GM12878 (cell line): ENCODE data around the gene SH2D3A. TPM values are rescaled to one million over a fixed set of nuclear protein-coding genes. Genes with fewer than 3 reads are reported as not detected.

Experiments
- ATF2 ChIP-seq: IDR thresholded peaks from 2 replicates; pipeline ENCODE4 v1.6.1; 2012; ENCODE audit warnings: low read length, inconsistent platforms
- BMI1 ChIP-seq: fragments of 450-650 bp; IDR thresholded peaks from 2 replicates; pipeline ENCODE4 v1.6.1; 2016; ENCODE audit warnings: mild to moderate bottlenecking, moderate library complexity, borderline replicate concordance
- EED ChIP-seq: sonication (generic); IDR thresholded peaks from 2 replicates; pipeline ENCODE4 v1.6.1; 2016; ENCODE audit warnings: antibody characterized with exemption, low read depth
- GABPA ChIP-seq: IDR thresholded peaks from 2 replicates; pipeline ENCODE4 v1.6.1; 2014; ENCODE audit warnings: antibody characterized with exemption, low read depth, mild to moderate bottlenecking, inconsistent platforms
- JUND ChIP-seq: IDR thresholded peaks from 2 replicates; pipeline ENCODE4 v1.6.1; 2012; ENCODE audit warnings: low read depth, mild to moderate bottlenecking, low read length, improper control_type of control experiment, moderate library complexity
- KAT2A ChIP-seq: conservative IDR thresholded peaks from 2 replicates; pipeline ENCODE4 v1.6.1; 2011; ENCODE audit warnings: low read depth, low read length; ENCODE audit not compliant: control insufficient read depth
- NBN ChIP-seq: fragments of 450-650 bp; IDR thresholded peaks from 2 replicates; pipeline ENCODE4 v1.6.1; 2016
- NFXL1 ChIP-seq: fragments of 450-650 bp; IDR thresholded peaks from 2 replicates; pipeline ENCODE4 v1.6.1; 2017; ENCODE audit warnings: antibody characterized with exemption, mild to moderate bottlenecking, borderline replicate concordance
- NR2C1 ChIP-seq: fragments of 450-650 bp; IDR thresholded peaks from 2 replicates; pipeline ENCODE4 v1.6.1; 2017; ENCODE audit warnings: antibody characterized with exemption, mild to moderate bottlenecking, moderate library complexity
- PAX8 ChIP-seq: fragments of 450-650 bp; IDR thresholded peaks from 2 replicates; pipeline ENCODE4 v1.6.1; 2017; ENCODE audit warnings: mild to moderate bottlenecking, moderate library complexity
- RAD21 ChIP-seq: IDR thresholded peaks from 2 replicates; pipeline ENCODE4 v1.6.1; 2011; ENCODE audit warnings: mild to moderate bottlenecking, low read depth, low read length, moderate library complexity; ENCODE audit not compliant: insufficient read depth
- REST ChIP-seq: IDR thresholded peaks from 2 replicates; pipeline ENCODE4 v1.6.1; 2012; ENCODE audit warnings: mild to moderate bottlenecking, low read depth, low read length
- SP1 ChIP-seq: IDR thresholded peaks from one replicate; pipeline ENCODE4 v1.6.1; 2011; ENCODE audit warnings: low read depth, low read length
- STAT1 ChIP-seq: fragments of 450-650 bp; conservative IDR thresholded peaks from 2 replicates; pipeline ENCODE4 v1.6.1; 2014; ENCODE audit warnings: antibody characterized with exemption, mild to moderate bottlenecking
- SUPT20H ChIP-seq: IDR thresholded peaks from 2 replicates; pipeline ENCODE4 v1.6.1; 2011; ENCODE audit warnings: low read depth, mild to moderate bottlenecking, low read length, moderate library complexity, borderline replicate concordance; ENCODE audit not compliant: control insufficient read depth
- TBL1XR1 ChIP-seq: IDR thresholded peaks from 2 replicates; pipeline ENCODE4 v1.6.1; 2012; ENCODE audit warnings: low read depth, low read length, improper control_type of control experiment
- YBX1 ChIP-seq: fragments of 450-650 bp; IDR thresholded peaks from 2 replicates; pipeline ENCODE4 v1.6.1; 2016; ENCODE audit warnings: antibody characterized with exemption
- ZBED1 ChIP-seq: IDR thresholded peaks from 2 replicates; pipeline ENCODE4 v1.6.1; 2016; ENCODE audit warnings: borderline replicate concordance
- ZNF217 ChIP-seq: fragments of 450-650 bp; IDR thresholded peaks from 2 replicates; pipeline ENCODE4 v1.6.1; 2017; ENCODE audit warnings: antibody characterized with exemption, mild to moderate bottlenecking
- ZNF24 ChIP-seq: fragments of 450-650 bp; IDR thresholded peaks from 2 replicates; pipeline ENCODE4 v1.6.1; 2017; ENCODE audit warnings: antibody characterized with exemption, mild to moderate bottlenecking
- ZNF274 ChIP-seq: IDR thresholded peaks from one replicate; pipeline ENCODE4 v1.8.0; 2011; ENCODE audit not compliant: insufficient read length, insufficient read depth
- ZSCAN29 ChIP-seq: fragments of 450-650 bp; IDR thresholded peaks from 2 replicates; pipeline ENCODE4 v1.6.1; 2017; ENCODE audit warnings: mild to moderate bottlenecking, moderate library complexity
- polyA plus RNA-seq, 11 experiments: library from polyadenylated mRNA; depleted of rRNA in 4 of 11; unstranded in 6 of 11; stranded (reverse) in 5 of 11; fragments of >200 nt; fragmentation: Nextera tagmentation in 4 of 11; fragmentation: Illumina TruSeq in 1 of 11; extraction: Ambion mirVana in 4 of 11; extraction: Trizol in 1 of 11; gene quantifications; 1 replicate in 1 of 11; 2 replicates in 10 of 11; pipeline versions ENCODE4 v1.2.1 to v1.2.3, GENCODE V29; 2011 to 2016; ENCODE audit warnings: inconsistent platforms in 2 of 11, missing spikeins in 2 of 11, low read depth in 1 of 11
- total RNA-seq, 4 experiments: library from RNA; depleted of rRNA in 3 of 4; stranded (reverse); fragments of >200 nt in 3 of 4; fragmentation: Illumina TruSeq in 1 of 4; extraction: Trizol in 1 of 4; gene quantifications; 2 replicates each; pipeline versions ENCODE4 v1.2.1 to v1.2.3, GENCODE V29; 2013 to 2021
- TF ChIP-seq, protein P1 (sequence below): fragments of 450-650 bp; IDR thresholded peaks from 2 replicates; pipeline ENCODE4 v1.6.1; 2016; ENCODE audit warnings: mild to moderate bottlenecking
- TF ChIP-seq, protein P2 (sequence below), 3 experiments: IDR thresholded peaks in 2 of 3; conservative IDR thresholded peaks in 1 of 3; 2 replicates each; pipeline ENCODE4 v1.5.1; 2011; ENCODE audit warnings: low read depth in 3 of 3, low read length in 3 of 3, mild to moderate bottlenecking in 3 of 3, control low read depth in 2 of 3, moderate library complexity in 2 of 3, inconsistent platforms in 1 of 3, mixed read lengths in 1 of 3; ENCODE audit not compliant: control insufficient read depth in 2 of 3, insufficient read depth in 1 of 3; ENCODE audit errors: extremely low read depth in 1 of 3

Gene SH2D3A
- total and polyA plus RNA-seq, 10 of the 15 experiments (the other 5 are each of a cell fraction or from before 2014, with no cell fraction given): 0.77 to 24.4 (median 9.5) TPM

- peak; percentile 89 for TF ChIP-seq RAD21
- TF ChIP-seq STAT1: no peak
- peak; percentile 96 for TF ChIP-seq GABPA
- TF ChIP-seq SP1: peak; percentile 8
- no peak for TF ChIP-seq JUND
- TF ChIP-seq BMI1: no peak
- no peak for TF ChIP-seq KAT2A
- TF ChIP-seq EED: no peak
- TF ChIP-seq ZNF274: no peak
- TF ChIP-seq ATF2: no peak
- no peak for TF ChIP-seq ZSCAN29
- no peak for TF ChIP-seq NFXL1
- TF ChIP-seq, protein P1, sequence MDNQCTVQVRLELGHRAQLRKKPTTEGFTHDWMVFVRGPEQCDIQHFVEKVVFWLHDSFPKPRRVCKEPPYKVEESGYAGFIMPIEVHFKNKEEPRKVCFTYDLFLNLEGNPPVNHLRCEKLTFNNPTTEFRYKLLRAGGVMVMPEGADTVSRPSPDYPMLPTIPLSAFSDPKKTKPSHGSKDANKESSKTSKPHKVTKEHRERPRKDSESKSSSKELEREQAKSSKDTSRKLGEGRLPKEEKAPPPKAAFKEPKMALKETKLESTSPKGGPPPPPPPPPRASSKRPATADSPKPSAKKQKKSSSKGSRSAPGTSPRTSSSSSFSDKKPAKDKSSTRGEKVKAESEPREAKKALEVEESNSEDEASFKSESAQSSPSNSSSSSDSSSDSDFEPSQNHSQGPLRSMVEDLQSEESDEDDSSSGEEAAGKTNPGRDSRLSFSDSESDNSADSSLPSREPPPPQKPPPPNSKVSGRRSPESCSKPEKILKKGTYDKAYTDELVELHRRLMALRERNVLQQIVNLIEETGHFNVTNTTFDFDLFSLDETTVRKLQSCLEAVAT: no peak
- no peak for TF ChIP-seq ZNF24
- TF ChIP-seq PAX8: no peak
- TF ChIP-seq YBX1: no peak
- 0 out of 2 replicates have a peak, but pooled peaks have one; percentile 45 for TF ChIP-seq NBN
- no peak for TF ChIP-seq TBL1XR1
- TF ChIP-seq NR2C1: peak; percentile 94
- no peak for TF ChIP-seq ZBED1
- no peak for TF ChIP-seq REST
- no peak for TF ChIP-seq SUPT20H
- no peak for TF ChIP-seq ZNF217
- TF ChIP-seq, protein P2, sequence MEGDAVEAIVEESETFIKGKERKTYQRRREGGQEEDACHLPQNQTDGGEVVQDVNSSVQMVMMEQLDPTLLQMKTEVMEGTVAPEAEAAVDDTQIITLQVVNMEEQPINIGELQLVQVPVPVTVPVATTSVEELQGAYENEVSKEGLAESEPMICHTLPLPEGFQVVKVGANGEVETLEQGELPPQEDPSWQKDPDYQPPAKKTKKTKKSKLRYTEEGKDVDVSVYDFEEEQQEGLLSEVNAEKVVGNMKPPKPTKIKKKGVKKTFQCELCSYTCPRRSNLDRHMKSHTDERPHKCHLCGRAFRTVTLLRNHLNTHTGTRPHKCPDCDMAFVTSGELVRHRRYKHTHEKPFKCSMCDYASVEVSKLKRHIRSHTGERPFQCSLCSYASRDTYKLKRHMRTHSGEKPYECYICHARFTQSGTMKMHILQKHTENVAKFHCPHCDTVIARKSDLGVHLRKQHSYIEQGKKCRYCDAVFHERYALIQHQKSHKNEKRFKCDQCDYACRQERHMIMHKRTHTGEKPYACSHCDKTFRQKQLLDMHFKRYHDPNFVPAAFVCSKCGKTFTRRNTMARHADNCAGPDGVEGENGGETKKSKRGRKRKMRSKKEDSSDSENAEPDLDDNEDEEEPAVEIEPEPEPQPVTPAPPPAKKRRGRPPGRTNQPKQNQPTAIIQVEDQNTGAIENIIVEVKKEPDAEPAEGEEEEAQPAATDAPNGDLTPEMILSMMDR (IDR thresholded peaks at IDR 0.05 in 2 of 3, conservative IDR thresholded peaks at IDR 0.05 in 1 of 3; ENCODE audit: control insufficient read depth in 2 of 3, extremely low read depth in 1 of 3, insufficient read depth in 1 of 3, low read depth in 3 of 3, low read length in 3 of 3): peak; percentile 75 to 92 (median 78)
Measured at GRCh38 chr19:6737873-6738786, 29.1 kb downstream of the SH2D3A start (continued).
